ENCODE data around the gene C19orf25.
"Not testable (repeated sequence)": the region's sequence is repeated elsewhere in the genome, so short reads cannot be mapped to it uniquely, and the experiment has no call there.

Gene C19orf25

GRCh38 chr19:1511318-1512317 is 32.6 kb upstream of the C19orf25 start:
- DNase-seq, result no peak

- no peak for DNase-seq
These were observed 31.8 kb upstream of the C19orf25 start for GRCh38 chr19:1510807-1511206.

GRCh38 chr19:1510442-1510806 is 31.4 kb upstream of the C19orf25 start:
- DNase-seq, result no peak

GRCh38 chr19:1509602-1510441 is 30.8 kb upstream of the C19orf25 start:
- DNase-seq, result no peak

- no peak for DNase-seq
These were observed 29.5 kb upstream of the C19orf25 start for GRCh38 chr19:1508507-1508856.

- peak; percentile 71 to 93 (median 84) for DNase-seq
These were observed 28.9 kb upstream of the C19orf25 start for GRCh38 chr19:1507763-1508506.

GRCh38 chr19:1507192-1507660 is 28.2 kb upstream of the C19orf25 start:
- no peak for DNase-seq

GRCh38 chr19:1505991-1506881 is 27.2 kb upstream of the C19orf25 start:
- no peak for DNase-seq

- no peak for DNase-seq
These were observed 26.0 kb upstream of the C19orf25 start for GRCh38 chr19:1505012-1505411.

- DNase-seq, result no peak
These were observed 25.1 kb upstream of the C19orf25 start for GRCh38 chr19:1503925-1504773.

- DNase-seq, result peak; percentile 21 to 61 (median 49)
These were observed 24.3 kb upstream of the C19orf25 start for GRCh38 chr19:1503089-1503924.

- DNase-seq, result no peak
These were observed 23.5 kb upstream of the C19orf25 start for GRCh38 chr19:1502433-1503088.

- no peak for DNase-seq
These were observed 22.2 kb upstream of the C19orf25 start for GRCh38 chr19:1501200-1501595.

GRCh38 chr19:1499231-1499630 is 20.2 kb upstream of the C19orf25 start:
- not testable (repeated sequence) for DNase-seq

GRCh38 chr19:1497578-1498235 is 18.7 kb upstream of the C19orf25 start:
- no peak for DNase-seq

- DNase-seq, result no peak
These were observed 17.9 kb upstream of the C19orf25 start for GRCh38 chr19:1496714-1497577.
